Stimulated activated CD4-positive, alpha-beta T cell treated with anti-CD3 and anti-CD28 coated beads, Interleukin-4, amount 100 ng/mL, for 4 hours (primary cell): ENCODE measurements around the gene CISD3.
A peak's percentile ranks its signal among the peaks of the same experiment; 100 is the strongest.

Experiments
- DNase-seq, 2 experiments: peaks; one replicate each; pipeline ENCODE4 v3.0.0-alpha.2; 2020

Gene CISD3

GRCh38 chr17:38746004-38746848 lies 16.1 kb downstream of the CISD3 start:
- DNase-seq = no peak

- DNase-seq = no peak
These were observed 16.8 kb downstream of the CISD3 start for GRCh38 chr17:38746849-38747462.

- no peak for DNase-seq
These were observed 17.5 kb downstream of the CISD3 start for GRCh38 chr17:38747463-38748148.

- DNase-seq = no peak
These were observed 18.2 kb downstream of the CISD3 start, which contains the start of gene PCGF2 for GRCh38 chr17:38748149-38748891. TSS of gene PCGF2 (minus strand) at chr17:38748336. CDS start at chr17:38740402, 7,934 bp downstream.

- no peak for DNase-seq
These were observed 18.7 kb downstream of the CISD3 start for GRCh38 chr17:38748892-38749222.

- DNase-seq = no peak
These were observed 19.3 kb downstream of the CISD3 start for GRCh38 chr17:38749223-38750043.

- DNase-seq = no peak
These were observed 19.8 kb downstream of the CISD3 start for GRCh38 chr17:38750044-38750311.

GRCh38 chr17:38750312-38751121 lies 20.4 kb downstream of the CISD3 start:
- DNase-seq = no peak

- no peak for DNase-seq
These were observed 21.1 kb downstream of the CISD3 start for GRCh38 chr17:38751144-38751807.

- DNase-seq = peak; percentile 68 to 85
These were observed 21.7 kb downstream of the CISD3 start for GRCh38 chr17:38751808-38752307.

- DNase-seq = peak; percentile 94 to 98
These were observed 22.3 kb downstream of the CISD3 start, which contains the start of gene PSMB3 for GRCh38 chr17:38752308-38753070. TSS of gene PSMB3 (plus strand) at chr17:38752741. CDS start at chr17:38752827, 86 bp downstream.

GRCh38 chr17:38753071-38753506 lies 22.9 kb downstream of the CISD3 start:
- DNase-seq = no peak

- peak in 1 of 2 experiments; percentile 18 for DNase-seq
These were observed 31.5 kb downstream of the CISD3 start for GRCh38 chr17:38761612-38762011.

- no peak for DNase-seq
These were observed 32.1 kb downstream of the CISD3 start for GRCh38 chr17:38762231-38762630.

- DNase-seq = no peak
These were observed 36.2 kb downstream of the CISD3 start for GRCh38 chr17:38766341-38766740.

GRCh38 chr17:38768417-38768816 lies 38.3 kb downstream of the CISD3 start:
- no peak for DNase-seq

GRCh38 chr17:38773258-38773657 lies 43.1 kb downstream of the CISD3 start:
- DNase-seq = no peak

- DNase-seq = no peak
These were observed 47.6 kb downstream of the CISD3 start for GRCh38 chr17:38777641-38778250.
